GM18508 (cell line): Measurements from ENCODE around the gene GPR132.

Source experiments
- ATAC-seq: cut with Tn5 transposase; IDR thresholded peaks from one replicate; pipeline ENCODE4 v1.9.1; 2021; ENCODE audit warnings: moderate number of reproducible peaks; ENCODE audit not compliant: insufficient read depth, unreplicated experiment

The GPR132 gene

GRCh38 chr14:105006831-105007592 is 58.2 kb downstream of the GPR132 start:
- ATAC-seq: no peak

GRCh38 chr14:105005929-105006830 is 59.0 kb downstream of the GPR132 start:
- ATAC-seq: no peak

GRCh38 chr14:105005329-105005928 is 59.8 kb downstream of the GPR132 start:
- no peak for ATAC-seq
